Dermis blood vessel endothelial cell (primary cell): ENCODE results near the gene EFCC1. TPM values are rescaled to one million over a fixed set of nuclear protein-coding genes. Genes with fewer than 3 reads are reported as not detected.

ENCODE experiments used
- DNase-seq: peaks from one replicate; pipeline ENCODE4 v3.0.0; 2010
- total RNA-seq: library from RNA; depleted of rRNA; stranded (reverse); fragments of >200 nt; gene quantifications from 2 replicates; pipeline ENCODE4 v1.2.3, GENCODE V29; 2014

EFCC1 gene, protein sequence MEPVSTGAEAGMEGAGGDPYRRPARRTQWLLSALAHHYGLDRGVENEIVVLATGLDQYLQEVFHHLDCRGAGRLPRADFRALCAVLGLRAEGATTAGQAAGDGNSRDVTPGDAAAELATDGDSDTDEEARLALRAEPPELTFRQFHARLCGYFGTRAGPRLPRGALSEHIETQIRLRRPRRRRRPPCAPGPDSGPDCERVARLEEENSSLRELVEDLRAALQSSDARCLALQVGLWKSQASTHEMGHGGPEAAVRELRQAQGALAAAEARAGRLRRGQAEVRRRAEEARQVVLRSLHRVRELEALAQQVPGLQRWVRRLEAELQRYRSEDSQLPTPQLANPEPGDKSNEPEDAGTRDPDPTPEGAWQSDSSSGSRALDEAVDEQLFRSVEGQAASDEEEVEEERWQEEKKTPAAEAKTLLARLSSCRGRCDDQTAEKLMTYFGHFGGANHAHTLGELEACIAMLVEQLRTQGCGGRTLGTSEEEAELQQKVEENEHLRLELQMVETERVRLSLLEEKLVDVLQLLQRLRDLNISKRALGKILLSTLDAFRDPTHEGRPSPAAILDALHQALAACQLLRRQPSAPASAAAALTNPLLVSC
- total RNA-seq: 5.9 and 12.1 TPM in 2 replicates

- peak; percentile 73 for DNase-seq
These were observed at the start of gene EFCC1 for GRCh38 chr3:129001101-129001805. EFCC1 (plus strand) TSS chr3:129001304; CDS start chr3:129001629, 325 bp downstream.

GRCh38 chr3:128956440-128956839, 44.7 kb upstream of the EFCC1 start:
- DNase-seq: no peak

GRCh38 chr3:128965280-128965679, 35.8 kb upstream of the EFCC1 start:
- no peak for DNase-seq

- DNase-seq: no peak
These were observed 35.3 kb upstream of the EFCC1 start for GRCh38 chr3:128965818-128966217.

DNA sequence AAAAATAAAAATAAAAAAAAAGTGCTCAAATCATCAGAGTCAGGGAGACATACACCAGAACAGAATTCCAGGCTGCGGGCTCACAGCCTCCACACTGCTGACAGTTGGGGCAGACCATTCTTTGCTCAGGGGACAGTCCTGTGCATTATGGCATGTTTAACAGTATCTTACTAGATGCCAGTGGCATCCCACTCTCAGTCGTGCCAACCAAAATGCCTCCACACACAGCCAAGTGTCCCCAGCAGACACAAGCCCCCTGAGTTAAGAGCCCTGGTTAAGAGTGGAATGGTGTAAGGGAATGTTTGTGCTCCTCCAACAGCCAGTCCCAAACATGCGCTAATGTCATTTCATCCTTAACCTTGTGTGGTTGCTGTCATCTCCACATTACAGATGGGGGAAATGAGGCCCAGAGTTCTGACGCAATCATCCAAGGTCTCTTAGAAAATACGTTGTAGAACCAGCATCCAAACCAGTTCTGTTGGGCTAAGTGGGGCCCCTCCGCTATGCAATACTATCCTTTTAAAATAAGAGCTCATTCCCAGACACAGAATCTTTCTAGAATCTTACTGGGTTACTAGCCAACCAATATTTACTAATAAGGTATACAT, 33.3 kb upstream of the EFCC1 start:
- no peak for DNase-seq

GRCh38 chr3:128969993-128970739, 30.9 kb upstream of the EFCC1 start:
- DNase-seq: peak; percentile 73

DNA sequence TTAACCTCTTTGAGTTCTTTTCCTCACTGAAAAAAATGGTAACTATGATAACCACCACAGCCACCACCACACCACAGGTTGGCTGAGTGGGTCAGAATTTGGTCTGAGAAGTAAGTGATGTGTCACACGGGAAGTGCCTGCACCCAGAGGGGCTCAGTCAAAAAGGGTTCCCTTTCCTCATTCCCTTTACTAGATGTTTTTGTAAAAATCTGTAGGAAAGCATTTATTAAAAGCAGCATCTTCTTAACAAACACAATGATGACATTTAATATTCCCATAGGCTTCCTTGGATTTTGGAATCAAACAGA, 30.4 kb upstream of the EFCC1 start:
- no peak for DNase-seq

DNA sequence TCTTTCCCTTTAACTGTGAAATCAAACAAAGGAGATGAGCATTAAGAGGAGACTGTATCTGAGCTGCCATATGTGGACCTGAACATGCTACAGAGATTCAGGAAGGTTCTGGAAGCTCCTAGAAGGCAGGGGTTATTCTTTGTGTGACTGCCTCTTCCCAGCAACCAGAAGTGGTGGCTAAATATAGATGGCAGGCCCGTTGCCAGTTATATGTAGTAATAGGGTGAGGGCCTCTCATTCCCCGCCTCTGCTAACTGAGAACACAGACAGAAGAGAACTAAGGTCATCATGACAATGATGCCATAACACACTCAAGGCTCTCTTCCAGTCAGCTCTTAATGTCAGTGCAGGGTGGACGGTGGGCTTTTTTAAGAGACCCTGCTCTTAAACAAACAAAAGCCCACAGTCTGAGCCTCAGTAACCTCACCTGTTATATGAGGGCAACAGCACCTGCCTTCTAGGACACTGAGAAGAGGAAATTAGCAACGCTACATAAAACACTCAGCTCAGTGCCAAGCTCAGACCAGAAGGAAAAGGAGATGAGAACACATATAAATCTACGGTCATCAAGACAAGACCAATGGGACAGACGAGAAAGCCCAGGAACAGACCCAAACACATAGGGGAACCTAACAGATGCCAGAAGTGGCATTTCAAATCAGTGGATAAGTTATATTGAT, 29.5 kb upstream of the EFCC1 start:
- DNase-seq: peak; percentile 37

DNA sequence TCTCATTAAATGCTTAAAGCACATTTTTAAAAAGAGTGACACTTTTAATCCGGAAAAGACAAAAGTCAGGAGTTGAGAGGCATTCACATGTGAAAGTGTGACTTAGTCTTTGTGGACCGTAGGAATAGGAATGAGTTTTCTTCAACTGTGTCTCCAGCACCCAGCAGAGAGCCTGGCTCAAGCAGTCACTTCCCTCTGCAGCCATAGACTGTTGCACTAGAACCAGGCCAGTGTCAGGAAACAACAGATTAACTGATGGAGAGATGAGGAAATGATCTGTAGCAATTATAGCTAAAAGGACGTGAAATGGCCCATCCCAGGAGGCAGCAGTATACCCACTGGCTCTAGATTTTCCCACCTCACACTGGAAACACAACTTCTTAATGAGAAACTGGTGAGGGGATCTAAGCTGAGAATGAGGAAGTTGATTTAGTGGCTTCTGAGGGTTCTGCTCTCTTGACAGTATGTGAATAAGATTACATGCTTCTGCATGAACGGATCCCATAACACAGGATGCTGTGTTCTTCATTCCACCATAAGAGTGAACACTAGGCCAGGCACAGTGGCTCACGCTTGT, 27.0 kb upstream of the EFCC1 start:
- no peak for DNase-seq

DNA sequence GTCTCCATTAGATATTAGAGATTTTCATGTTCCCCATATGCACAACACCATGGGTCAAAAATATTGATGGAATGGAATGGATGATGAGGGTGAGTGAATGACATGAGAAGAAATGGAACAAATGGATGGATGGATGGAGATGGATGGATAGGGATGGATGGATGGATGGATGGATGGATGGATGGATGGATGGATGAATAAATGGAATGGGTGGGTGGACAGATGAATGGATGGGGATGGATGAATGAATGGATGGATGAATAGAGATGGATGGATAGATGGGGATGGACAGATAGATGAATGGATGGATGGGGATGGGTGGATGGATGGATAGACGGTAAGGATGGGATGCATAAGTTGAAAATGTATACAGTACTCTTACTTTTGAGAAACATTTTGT, 25.8 kb upstream of the EFCC1 start:
- DNase-seq: no peak

- DNase-seq: no peak
These were observed 17.6 kb upstream of the EFCC1 start for GRCh38 chr3:128983293-128984069.

DNA sequence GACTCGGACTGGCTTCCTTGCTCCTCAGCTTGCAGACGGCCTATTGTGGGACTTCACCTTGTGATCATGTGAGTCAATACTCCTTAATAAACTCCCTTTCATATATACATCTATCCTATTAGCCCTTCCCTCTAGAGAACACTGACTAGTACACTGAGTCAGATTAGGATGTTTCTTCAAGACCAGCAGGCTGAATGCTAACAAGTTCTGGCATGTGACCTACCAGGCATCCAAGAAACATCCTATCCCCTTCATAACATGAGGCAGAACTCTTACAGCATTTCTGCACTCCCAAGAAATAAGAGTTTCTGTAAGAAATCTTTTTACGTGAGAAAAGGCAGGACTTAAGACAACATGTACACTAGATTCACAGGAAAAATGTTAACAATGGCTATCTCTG, 16.5 kb upstream of the EFCC1 start:
- DNase-seq: no peak

DNA sequence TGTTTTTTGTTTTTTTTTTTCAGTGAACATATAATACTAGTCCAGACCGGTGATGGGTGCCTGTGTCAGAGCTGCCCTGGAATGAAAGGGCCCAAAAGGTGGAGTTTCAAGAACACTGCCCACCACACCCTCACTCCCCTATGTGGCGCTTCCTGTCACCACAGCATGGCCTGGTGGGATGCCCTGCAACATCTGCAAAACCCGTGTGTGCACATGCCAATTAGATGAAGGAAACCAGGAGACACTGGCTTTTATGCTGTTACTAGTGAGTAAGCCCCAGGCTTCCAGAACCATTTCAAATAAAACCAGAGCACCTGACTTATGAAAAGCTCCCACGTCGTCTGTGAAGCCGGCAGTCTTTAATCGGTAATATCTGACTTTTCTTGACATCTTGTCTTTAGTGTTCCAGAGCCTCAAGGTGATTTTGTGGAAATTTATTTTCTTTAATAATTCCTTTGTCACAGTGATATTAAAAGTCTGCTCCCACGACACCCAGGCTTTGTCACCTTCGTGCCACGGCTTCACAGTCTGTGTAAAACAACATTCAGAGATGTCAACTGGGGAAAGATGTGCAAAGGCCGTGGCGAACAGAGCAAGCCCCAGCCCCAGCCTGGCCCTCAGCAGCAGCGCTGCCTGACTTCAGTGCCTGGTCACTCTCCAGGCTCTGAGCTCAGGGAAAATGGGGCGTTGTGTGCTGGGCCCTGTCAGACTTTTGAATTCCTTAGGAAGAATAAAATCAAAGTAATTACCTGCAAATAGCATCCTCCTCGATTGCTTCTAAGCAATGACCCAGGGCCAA, 13.6 kb upstream of the EFCC1 start:
- DNase-seq: no peak

DNA sequence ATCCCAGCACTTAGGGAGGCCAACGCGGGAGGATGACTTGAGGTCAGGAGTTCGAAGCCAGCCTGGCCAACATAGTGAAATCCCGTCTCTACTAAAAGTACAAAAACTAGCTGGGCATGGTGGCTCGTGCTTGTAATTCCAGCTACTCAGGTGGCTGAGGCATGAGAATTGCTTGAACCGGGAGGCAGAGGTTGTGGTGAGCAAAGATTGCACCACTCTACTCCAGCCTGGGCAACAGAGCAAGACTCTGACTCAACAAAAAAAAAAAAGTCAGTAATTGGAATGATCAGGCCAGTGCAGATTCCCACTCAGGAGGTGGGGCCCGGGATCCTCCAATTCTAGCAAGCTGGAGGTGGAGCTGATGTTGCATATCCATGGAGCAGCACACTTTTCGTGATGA, 12.8 kb upstream of the EFCC1 start:
- no peak for DNase-seq

- DNase-seq: no peak
These were observed 9.7 kb upstream of the EFCC1 start for GRCh38 chr3:128991355-128991895.

- no peak for DNase-seq
These were observed 8.1 kb upstream of the EFCC1 start for GRCh38 chr3:128992926-128993460.

- DNase-seq: peak; percentile 79
These were observed 7.5 kb upstream of the EFCC1 start, which contains the start of gene CFAP92 for GRCh38 chr3:128993461-128994172. CFAP92 (minus strand) TSS chr3:128994076; CDS start chr3:128993304, 772 bp downstream.

- DNase-seq: no peak
These were observed 7.0 kb upstream of the EFCC1 start for GRCh38 chr3:128994173-128994512.
